HG03135 (cell line): ENCODE measurements around the gene MAIP1.

Experiments
- ATAC-seq: cut with Tn5 transposase; IDR thresholded peaks from one replicate; pipeline ENCODE4 v1.9.1; 2021; ENCODE audit warnings: mild to moderate bottlenecking, moderate library complexity; ENCODE audit not compliant: unreplicated experiment

Gene MAIP1

DNA sequence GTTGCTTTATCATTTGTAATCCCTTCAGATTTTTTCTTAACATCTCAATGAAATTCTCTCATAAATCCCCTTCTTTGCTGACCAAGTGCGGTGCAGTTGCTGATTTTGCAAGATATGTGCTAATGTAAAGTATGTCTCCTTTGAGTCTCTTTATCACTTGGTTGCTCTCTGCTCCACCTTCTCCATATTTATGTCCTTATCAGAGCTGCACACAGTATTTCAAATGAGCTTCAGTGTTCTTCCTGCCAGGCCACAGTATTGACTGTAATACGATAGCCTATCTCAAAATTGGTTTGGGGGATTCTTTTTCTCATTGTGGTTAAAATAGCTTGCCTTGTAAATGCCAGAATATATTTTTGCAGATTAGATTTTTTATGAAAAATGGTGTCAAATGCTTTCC is 32.2 kb downstream of the MAIP1 start:
- ATAC-seq: no peak

DNA sequence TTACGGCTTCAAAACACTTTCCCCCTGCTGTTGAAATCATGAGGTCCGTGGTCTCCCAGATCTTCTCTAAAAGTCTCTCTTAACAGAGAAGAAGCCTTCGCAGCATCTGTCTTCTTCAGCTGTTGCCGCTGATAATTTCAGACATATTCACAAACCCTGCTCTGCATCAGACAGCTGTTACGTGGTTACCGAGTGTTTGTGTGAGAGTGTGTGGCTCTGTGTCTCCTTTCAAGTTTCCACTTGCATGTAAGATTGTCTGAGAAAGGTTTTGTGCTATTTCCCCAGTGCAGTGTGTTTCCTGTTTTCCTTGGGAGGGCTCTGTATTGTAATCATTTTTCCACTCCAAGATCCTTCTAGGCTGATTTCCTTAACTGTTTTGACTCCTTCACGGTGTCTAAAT is 32.8 kb downstream of the MAIP1 start:
- ATAC-seq: no peak

DNA sequence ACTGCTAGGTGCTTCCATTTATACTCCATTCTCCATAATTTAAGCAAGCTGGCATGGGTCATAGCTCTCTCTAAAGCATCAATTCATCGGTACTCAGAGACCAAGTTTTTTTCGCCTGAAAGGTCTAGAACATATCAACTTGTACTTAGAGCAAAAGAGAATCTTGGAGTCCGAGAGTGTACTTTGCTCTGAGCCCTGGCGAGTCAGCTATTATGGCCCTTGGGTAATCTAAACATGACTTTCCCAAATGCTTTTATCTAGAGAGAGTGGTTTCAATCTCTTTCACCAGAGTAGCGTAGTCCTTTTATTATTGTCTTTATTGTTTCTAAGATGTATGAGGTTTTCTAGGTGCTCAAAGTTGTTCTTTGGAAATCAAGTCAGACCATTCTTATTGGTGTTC is 34.4 kb downstream of the MAIP1 start:
- ATAC-seq: no peak

DNA sequence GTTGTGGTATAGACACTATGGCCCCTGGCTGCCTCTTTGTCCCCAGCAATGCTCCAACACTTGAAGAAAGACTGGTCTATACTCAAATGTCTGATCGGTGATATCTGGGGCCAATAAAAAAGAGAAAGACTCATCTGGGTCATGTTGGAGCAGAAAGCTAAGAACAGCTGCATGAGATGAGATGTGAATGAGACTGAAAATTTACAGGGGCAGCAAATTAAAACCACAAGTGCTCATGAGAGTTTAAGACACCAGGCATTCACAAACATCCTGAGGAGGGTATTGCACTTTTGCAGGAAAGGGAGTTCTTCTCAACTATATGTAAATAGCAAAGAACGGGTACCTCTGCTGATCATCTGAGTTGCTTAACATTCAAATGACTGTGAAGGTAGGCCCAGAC is 36.3 kb downstream of the MAIP1 start:
- ATAC-seq: no peak

DNA sequence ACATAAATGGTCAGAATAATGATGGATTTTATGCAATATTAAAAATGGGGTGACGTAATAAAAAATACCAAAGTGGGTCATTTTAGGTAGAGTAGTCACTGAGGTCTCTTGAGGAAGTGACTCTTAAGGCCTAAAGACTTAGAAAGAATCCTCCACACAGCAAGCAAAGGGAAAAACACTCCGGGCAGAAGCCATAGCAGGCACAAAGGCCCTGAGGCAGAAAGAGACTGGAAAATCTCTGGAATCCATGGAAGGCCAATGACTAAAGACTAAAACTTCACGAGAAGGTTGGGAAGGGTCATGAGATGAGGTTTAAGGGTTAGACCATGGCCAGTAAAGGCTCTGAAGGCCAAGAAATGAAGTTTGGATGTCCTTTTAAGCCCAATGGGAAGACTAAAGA is 36.9 kb downstream of the MAIP1 start:
- ATAC-seq: no peak

DNA sequence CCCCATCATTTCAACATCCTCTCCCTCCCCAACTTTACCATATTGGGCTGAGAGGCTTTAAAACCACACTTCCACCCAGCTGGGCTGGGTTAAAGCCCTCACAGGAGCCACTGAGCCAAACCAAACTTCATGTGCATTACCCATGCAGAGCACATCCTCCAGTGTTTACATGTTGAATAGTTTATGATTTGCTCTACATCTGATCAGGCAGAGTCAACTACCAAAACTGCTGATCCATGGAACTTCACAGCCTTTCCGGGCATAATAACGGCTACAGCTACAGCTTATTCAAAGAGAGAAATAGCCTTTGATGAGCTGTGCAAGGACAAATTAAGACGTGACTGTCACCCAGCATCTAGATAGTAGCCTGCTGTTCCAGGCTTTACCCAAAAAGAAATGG is 39.0 kb downstream of the MAIP1 start:
- no peak for ATAC-seq

DNA sequence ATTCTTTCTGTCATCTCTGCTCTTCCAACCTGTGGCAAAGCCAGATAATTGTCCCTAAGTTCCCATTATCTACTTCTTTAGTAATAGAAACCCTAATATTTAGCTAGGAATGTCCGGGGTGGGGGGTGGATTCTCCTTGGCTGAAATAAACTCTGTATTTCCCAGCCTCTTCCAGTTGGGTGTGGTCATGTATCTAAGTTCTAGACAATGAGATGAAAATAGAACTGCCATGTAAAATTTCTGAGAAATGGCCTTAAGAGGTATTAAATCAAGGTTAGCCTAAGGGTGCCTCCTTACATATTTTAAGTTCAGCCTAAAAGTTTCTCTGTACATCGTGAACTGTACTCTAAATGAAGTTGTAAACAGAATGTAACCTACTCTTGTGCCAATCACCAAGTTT is 39.5 kb downstream of the MAIP1 start:
- ATAC-seq: no peak

DNA sequence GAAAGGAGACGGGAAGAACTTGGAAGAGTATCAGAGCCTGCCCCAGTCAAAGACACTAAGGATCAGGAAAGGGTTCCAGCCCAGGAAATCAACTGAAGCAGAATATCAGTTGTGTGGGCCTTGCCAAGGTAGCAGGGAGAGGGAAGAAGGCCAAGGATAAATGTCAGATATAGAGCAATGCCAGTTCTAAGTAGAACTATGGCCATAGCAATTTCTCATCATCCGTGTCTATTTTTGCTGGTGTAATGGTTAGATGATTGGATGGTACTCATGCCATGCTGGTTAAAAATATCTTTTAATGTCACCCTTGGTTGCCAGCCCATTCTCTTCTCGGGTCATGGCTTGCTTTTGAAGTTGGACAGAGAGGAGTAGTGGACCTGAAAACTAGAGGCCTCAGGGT is 41.9 kb downstream of the MAIP1 start:
- ATAC-seq: no peak

DNA sequence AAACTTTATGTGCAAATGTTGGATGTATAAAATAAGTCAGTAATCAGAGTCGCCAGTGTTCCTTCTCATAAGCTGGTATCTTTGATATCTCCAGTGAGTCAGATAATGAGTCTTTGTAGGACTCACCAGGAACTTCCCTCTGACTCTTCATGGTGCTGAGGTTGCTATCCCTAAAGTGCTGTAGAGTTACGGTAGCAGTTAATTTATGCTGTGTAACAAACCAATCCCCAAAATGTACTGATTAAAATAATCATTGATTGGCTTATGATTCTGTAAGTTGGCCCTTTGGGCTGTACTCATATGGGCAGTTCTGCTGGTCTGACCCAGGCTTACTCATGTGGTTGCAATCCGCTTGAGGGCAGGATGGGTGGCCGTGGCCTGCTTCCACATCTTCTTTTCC is 43.8 kb downstream of the MAIP1 start:
- ATAC-seq: no peak

DNA sequence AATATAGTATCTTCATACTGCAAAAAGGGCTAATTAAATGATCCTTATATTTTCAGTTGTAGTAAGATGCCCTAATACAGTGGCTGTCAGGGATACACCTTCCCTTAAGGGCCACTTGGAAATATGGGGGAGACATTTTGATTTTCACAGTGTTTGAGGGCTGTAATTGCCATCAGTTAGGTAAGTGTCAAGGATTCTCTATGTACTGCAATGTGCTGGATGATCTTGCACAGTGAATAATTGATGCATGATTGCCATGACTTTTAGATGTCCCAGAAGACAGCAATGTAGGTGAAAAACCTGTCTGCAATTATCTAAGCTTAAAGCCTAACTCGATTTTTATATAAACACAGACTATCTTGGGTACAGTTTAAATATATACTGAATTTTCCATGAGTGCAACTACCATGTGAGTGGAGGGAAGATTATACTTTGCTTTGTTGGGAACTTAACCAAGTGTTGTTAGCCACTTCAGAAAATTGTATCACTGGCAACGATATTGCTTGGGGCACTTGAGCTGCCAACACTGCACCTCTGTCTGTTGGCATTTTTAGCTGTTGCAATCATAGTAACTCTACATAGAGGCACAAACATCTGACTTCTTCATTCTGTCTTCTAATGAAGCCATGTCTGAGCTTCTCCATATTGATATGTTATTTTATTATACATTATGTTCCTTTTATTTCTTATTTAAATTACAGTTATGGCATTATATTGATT is 45.2 kb downstream of the MAIP1 start:
- ATAC-seq: no peak

DNA sequence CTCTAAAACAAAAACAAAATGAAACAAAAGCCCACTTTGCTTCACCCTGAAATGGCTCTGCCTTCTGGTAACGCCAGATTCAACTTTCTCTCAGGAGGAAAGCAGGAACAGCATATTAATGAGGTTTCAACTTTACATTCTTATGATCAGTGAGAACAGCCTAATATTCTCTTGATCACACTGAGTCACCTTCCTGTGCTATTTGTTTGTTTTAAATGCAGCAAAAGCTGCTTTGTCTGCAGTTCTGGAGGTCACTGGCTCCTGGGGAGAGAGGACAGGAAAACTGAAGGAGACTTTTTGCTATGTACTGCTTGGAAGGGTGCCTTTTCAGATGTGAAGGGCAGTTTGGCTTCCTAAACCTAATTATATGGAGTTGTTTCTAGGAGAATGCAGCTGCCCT is 48.1 kb downstream of the MAIP1 start:
- no peak for ATAC-seq

DNA sequence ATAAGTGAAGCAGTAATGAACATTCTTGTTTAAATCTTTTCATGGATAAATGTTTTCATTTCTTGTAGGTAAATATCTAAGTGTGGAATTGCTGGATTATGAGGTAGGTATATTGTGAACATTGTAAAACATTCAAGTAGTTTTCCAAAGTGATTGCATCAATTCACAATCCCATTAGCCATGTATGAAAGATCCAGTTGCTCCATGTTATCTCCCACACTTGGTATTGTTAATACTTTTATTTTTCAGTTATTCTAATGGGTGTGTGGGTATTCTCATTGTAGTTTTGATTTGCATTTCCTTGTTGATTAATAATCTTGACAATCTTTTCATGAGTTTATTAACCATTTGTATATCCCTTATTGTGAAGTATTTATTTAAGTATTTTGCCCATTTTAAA is 50.3 kb downstream of the MAIP1 start:
- ATAC-seq: no peak

DNA sequence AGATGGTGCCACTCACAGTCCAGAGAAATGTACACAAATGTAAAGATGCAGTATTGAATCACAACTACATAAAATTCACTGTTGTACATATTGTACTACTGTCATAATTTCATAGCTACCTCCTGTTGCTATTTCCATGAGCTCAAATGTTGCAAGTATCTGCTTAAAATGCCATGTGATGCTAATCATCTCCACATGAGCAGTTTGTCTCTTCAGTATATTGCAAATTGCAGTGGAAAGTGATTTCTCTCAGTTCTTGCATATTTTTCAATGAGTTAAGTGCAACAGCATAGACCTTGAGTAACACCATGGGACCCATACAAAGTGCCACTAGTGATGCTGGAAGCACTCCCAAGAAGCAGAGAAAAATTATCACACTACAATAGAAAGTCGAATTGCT is 51.9 kb downstream of the MAIP1 start:
- ATAC-seq: no peak

DNA sequence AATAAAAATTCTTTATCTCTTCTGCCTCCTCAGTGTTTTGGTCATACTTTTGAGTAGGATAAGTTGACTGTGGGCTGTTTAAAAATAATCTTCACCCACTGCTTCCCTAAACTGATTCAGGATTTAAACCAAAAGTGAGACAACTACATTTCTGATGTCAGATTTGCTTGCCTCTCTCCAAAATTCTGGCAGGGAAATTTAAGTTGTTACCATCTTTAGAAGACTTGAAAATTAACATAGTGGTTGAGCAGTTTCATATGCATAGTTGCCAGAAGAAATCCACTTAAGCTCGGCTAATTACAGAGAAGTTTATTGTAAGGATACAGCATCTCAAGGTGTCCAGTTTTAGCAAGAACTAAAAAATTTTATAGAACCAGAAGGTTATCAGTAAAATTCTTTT is 57.0 kb downstream of the MAIP1 start:
- ATAC-seq: no peak
